Gastrocnemius medialis (tissue), 4 donors: ENCODE measurements around the gene RALGAPA1. TPM values are rescaled to one million over a fixed set of nuclear protein-coding genes. Genes with fewer than 3 reads are reported as not detected.
"Not testable (repeated sequence)": the region's sequence is repeated elsewhere in the genome, so short reads cannot be mapped to it uniquely, and the experiment has no call there.

ENCODE experiments used
- ATAC-seq, 2 donors: fragments of 150-250 bp; one replicate each; pipeline ENCODE4 v1.9.1; 2016
- DNase-seq, 2 donors: peaks; one replicate each; pipeline ENCODE4 v3.0.0-alpha.2; 2019
- H3K27ac ChIP-seq, 4 donors: fragments of 200-600 bp; sonication (generic); 1 replicate in 1 of 4; 2 replicates in 3 of 4; pipeline ENCODE4 v1.5.1; 2016 to 2018; ENCODE audit warnings: mild to moderate bottlenecking in 2 of 4, moderate library complexity in 1 of 4
- H3K27me3 ChIP-seq, 3 donors: fragments of 200-600 bp; sonication (generic) in 2 of 3; 1 replicate in 1 of 3; 2 replicates in 2 of 3; pipeline versions ENCODE4 v1.5.1 to v1.6.0; 2016 to 2019; ENCODE audit warnings: mild to moderate bottlenecking in 1 of 3, moderate library complexity in 1 of 3
- H3K36me3 ChIP-seq, 2 donors: fragments of 200-600 bp; sonication (generic) in 1 of 2; one replicate each; pipeline ENCODE4 v1.5.1; 2017 to 2018
- H3K4me1 ChIP-seq, 2 donors: fragments of 200-600 bp; sonication (generic) in 1 of 2; one replicate each; pipeline ENCODE4 v1.5.1; 2016 to 2017; ENCODE audit warnings: mild to moderate bottlenecking in 2 of 2
- H3K4me3 ChIP-seq, 4 donors: fragments of 200-600 bp; sonication (generic) in 3 of 4; 1 replicate in 1 of 4; 2 replicates in 3 of 4; pipeline ENCODE4 v1.5.1; 2016 to 2019; ENCODE audit warnings: mild to moderate bottlenecking in 2 of 4
- H3K9me3 ChIP-seq, 3 donors: fragments of 200-600 bp; sonication (generic) in 2 of 3; 1 replicate in 1 of 3; 2 replicates in 2 of 3; pipeline ENCODE4 v1.5.1; 2016 to 2019
- POLR2A ChIP-seq, 2 donors: fragments of 450-650 bp; IDR thresholded peaks; one replicate each; pipeline ENCODE4 v1.6.1; 2017; ENCODE audit warnings: antibody characterized with exemption in 2 of 2, mild to moderate bottlenecking in 2 of 2, moderate library complexity in 2 of 2
- in situ Hi-C, 4 donors: fragments of 200-750 bp; cut with MboI; loops; one replicate each; pipeline versions ENCODE4 v1.15.0 to v1.8.0; 2017; ENCODE audit warnings: low sequenced_read_pairs in 4 of 4
- intact Hi-C: fragments of 100-400 bp; cut with DNase I; formaldehyde crosslinking; loops from one replicate; pipeline ENCODE4 v1.15.1; 2023; ENCODE audit warnings: low total_unique reads
- total RNA-seq, 4 donors: library from RNA; depleted of rRNA; stranded (reverse); fragments of >200 nt; gene quantifications; one replicate each; pipeline versions ENCODE4 v1.1.0 to v1.2.3, GENCODE V29; 2016
- TF ChIP-seq, protein P1 (sequence below), 5 experiments: fragments of 450-650 bp in 3 of 5; fragments of 200-600 bp in 2 of 5; sonication (generic) in 2 of 5; IDR thresholded peaks in 4 of 5; conservative IDR thresholded peaks in 1 of 5; 1 replicate in 4 of 5; 2 replicates in 1 of 5; pipeline ENCODE4 v1.5.1; 2016 to 2019; ENCODE audit warnings: antibody characterized with exemption in 5 of 5, mild to moderate bottlenecking in 3 of 5, moderate library complexity in 3 of 5

The RALGAPA1 gene
- total RNA-seq, 4 donors from 2014 or later: 26.0 to 55.9 (median 30.2) TPM

DNA sequence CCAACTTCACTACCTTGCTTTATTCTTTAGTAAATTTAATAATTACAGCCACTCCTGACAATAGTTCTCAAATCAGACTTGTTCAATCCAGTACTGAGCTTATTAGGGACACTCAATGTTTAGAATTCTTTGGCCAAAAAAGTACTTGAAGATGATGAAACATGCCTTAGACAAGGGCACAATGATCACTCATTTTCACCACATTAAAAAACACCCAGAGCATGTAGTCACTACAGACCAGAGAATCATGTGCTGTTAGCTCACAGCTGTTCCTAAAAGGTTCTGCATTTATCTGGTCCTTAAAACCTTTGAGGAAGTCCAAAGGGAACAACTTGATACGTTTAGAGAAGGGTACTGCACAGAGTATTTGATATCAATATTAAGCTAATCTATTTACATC is 176.4 kb downstream of the RALGAPA1 start:
- in situ Hi-C loops: no loop called here
- Histone ChIP-seq H3K4me1 (no peaks in the 10 kb centered on the region), H3K36me3 (peaks cover 0 to 28% of the 10 kb centered on the region in 2 donors), H3K27ac (no peak overlapping the region), H3K27me3 (no peaks in the 10 kb centered on the region), H3K9me3 (no peaks in the 10 kb centered on the region), H3K4me3 (no peak overlapping the region)
- intact Hi-C loops: no loop called here
- TF ChIP-seq POLR2A (IDR thresholded peaks at IDR 0.05): no peak
- TF ChIP-seq, protein P1, sequence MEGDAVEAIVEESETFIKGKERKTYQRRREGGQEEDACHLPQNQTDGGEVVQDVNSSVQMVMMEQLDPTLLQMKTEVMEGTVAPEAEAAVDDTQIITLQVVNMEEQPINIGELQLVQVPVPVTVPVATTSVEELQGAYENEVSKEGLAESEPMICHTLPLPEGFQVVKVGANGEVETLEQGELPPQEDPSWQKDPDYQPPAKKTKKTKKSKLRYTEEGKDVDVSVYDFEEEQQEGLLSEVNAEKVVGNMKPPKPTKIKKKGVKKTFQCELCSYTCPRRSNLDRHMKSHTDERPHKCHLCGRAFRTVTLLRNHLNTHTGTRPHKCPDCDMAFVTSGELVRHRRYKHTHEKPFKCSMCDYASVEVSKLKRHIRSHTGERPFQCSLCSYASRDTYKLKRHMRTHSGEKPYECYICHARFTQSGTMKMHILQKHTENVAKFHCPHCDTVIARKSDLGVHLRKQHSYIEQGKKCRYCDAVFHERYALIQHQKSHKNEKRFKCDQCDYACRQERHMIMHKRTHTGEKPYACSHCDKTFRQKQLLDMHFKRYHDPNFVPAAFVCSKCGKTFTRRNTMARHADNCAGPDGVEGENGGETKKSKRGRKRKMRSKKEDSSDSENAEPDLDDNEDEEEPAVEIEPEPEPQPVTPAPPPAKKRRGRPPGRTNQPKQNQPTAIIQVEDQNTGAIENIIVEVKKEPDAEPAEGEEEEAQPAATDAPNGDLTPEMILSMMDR (IDR thresholded peaks at IDR 0.05 in 4 of 5, conservative IDR thresholded peaks at IDR 0.05 in 1 of 5): no peak
- ATAC-seq: no peak
- no peak for DNase-seq

- Histone ChIP-seq H3K4me3 (no peak overlapping the region), H3K9me3 (no peaks in the 10 kb centered on the region), H3K27ac (no peak overlapping the region), H3K36me3 (peaks cover 0 to 24% of the 10 kb centered on the region in 2 donors), H3K4me1 (no peaks in the 10 kb centered on the region), H3K27me3 (no peaks in the 10 kb centered on the region)
- ATAC-seq (no peak), DNase-seq (no peak)
- TF ChIP-seq, protein P1 (IDR thresholded peaks at IDR 0.05 in 4 of 5, conservative IDR thresholded peaks at IDR 0.05 in 1 of 5): no peak
- no peak for TF ChIP-seq POLR2A (IDR thresholded peaks at IDR 0.05)
- intact Hi-C loops: no loop called here
- in situ Hi-C loops: no loop called here
Observed at GRCh38 chr14:35632271-35632670, 176.8 kb downstream of the RALGAPA1 start.

DNA sequence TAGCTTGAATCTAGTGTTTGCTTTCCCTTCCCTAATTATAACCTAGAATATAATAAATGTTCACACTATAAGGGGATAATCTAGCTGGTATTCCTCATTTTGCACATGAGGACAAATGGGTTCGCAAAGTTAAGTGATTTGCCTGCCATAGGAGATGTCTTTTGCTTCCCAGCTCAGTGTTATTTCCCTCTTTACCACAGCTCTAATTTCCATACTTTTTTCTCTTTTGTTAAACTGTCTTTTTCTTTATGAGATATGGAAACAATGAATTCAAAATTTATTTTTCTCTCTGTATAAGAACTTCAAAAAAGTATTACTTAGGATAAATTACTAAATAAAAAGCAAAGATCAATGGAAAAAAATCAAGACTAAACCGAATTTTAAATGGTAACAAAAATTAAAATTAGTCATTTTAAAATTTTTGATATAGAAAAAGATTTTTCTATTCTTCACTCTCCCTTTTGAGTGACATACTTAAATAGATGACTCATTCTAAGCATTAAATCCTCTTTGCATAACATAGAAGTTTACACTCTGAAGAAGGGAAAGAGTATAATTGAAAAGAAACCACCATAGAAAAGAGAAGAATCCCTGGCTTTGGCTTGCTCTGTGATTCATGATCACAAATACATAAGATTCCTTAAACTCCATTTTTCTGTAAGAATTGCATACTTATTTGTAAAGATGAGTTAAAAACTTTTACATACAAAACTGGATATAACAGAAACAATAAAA is 177.9 kb downstream of the RALGAPA1 start:
- Histone ChIP-seq H3K4me3 (no peak overlapping the region), H3K36me3 (peaks cover 0 to 20% of the 10 kb centered on the region in 2 donors), H3K9me3 (no peaks in the 10 kb centered on the region), H3K27me3 (no peaks in the 10 kb centered on the region), H3K27ac (no peak overlapping the region), H3K4me1 (no peaks in the 10 kb centered on the region)
- intact Hi-C loops (no loop called here), in situ Hi-C loops (no loop called here)
- no peak for ATAC-seq
- TF ChIP-seq, protein P1 (IDR thresholded peaks at IDR 0.05 in 4 of 5, conservative IDR thresholded peaks at IDR 0.05 in 1 of 5): no peak
- no peak for TF ChIP-seq POLR2A (IDR thresholded peaks at IDR 0.05)
- no peak for DNase-seq

GRCh38 chr14:35628989-35629388 is 180.1 kb downstream of the RALGAPA1 start:
- Histone ChIP-seq H3K4me3 (no peak overlapping the region), H3K4me1 (no peaks in the 10 kb centered on the region), H3K9me3 (no peaks in the 10 kb centered on the region), H3K27ac (no peak overlapping the region), H3K27me3 (no peaks in the 10 kb centered on the region), H3K36me3 (peaks cover 0 to 9% of the 10 kb centered on the region in 2 donors)
- intact Hi-C loops (no loop called here), in situ Hi-C loops (no loop called here)
- ATAC-seq (no peak), DNase-seq (no peak)
- no peak for TF ChIP-seq POLR2A (IDR thresholded peaks at IDR 0.05)
- TF ChIP-seq, protein P1 (IDR thresholded peaks at IDR 0.05 in 4 of 5, conservative IDR thresholded peaks at IDR 0.05 in 1 of 5): no peak

DNA sequence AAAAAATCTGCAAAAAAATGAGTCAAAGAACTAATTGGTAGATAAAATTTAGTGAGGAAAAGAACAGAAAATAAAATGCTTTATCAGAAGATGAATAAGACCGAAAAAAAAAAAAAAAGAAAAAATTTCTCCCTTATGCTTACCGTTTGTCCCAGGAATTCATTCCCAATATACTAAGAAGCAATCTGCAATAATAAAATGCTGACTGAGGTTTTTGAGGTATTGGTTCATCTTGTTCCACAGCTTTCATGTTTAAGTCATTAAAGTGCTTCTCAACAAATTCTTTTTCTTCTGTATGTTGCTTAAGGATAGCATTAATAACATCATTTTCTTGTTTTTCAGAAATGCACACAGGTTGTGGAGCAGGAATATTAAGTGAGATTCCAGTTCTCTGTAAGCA is 182.1 kb downstream of the RALGAPA1 start:
- DNase-seq, intact Hi-C loops, ATAC-seq, H3K27ac ChIP-seq, H3K36me3 ChIP-seq, H3K27me3 ChIP-seq, H3K9me3 ChIP-seq, H3K4me1 ChIP-seq, H3K4me3 ChIP-seq, in situ Hi-C loops: not testable (repeated sequence)

GRCh38 chr14:35621996-35622395 is 187.1 kb downstream of the RALGAPA1 start:
- H3K9me3 ChIP-seq, H3K4me3 ChIP-seq, H3K27me3 ChIP-seq, in situ Hi-C loops, ATAC-seq, DNase-seq, H3K4me1 ChIP-seq, H3K27ac ChIP-seq, intact Hi-C loops: not testable (repeated sequence)
- H3K36me3 ChIP-seq: peaks cover 0 to 12% of the 10 kb centered on the region in 2 donors

- ATAC-seq, H3K9me3 ChIP-seq, DNase-seq, intact Hi-C loops, in situ Hi-C loops, H3K27ac ChIP-seq, H3K27me3 ChIP-seq, H3K4me1 ChIP-seq, H3K4me3 ChIP-seq: not testable (repeated sequence)
- peaks cover 0 to 22% of the 10 kb centered on the region in 2 donors for H3K36me3 ChIP-seq
Observed at GRCh38 chr14:35619998-35620397, 189.1 kb downstream of the RALGAPA1 start.

GRCh38 chr14:35619461-35619860 is 189.6 kb downstream of the RALGAPA1 start:
- peaks cover 0 to 18% of the 10 kb centered on the region in 2 donors for H3K36me3 ChIP-seq
- DNase-seq, in situ Hi-C loops, H3K4me1 ChIP-seq, H3K4me3 ChIP-seq, ATAC-seq, H3K27ac ChIP-seq, H3K27me3 ChIP-seq, intact Hi-C loops, H3K9me3 ChIP-seq: not testable (repeated sequence)
